GM21367 (cell line): ENCODE data around the gene SPATA31A5.
"Not testable (repeated sequence)": the region's sequence is repeated elsewhere in the genome, so short reads cannot be mapped to it uniquely, and the experiment has no call there.

Source experiments
- ATAC-seq: cut with Tn5 transposase; IDR thresholded peaks from one replicate; pipeline ENCODE4 v1.9.1; 2021; ENCODE audit not compliant: unreplicated experiment

SPATA31A5 gene

GRCh38 chr9:60914107-60914506, at the start of gene SPATA31A5:
Gene SPATA31A5, plus strand, starts transcription at chr9:60914407. Its CDS starts 29 bp downstream, at chr9:60914436.
- not testable (repeated sequence) for ATAC-seq

- not testable (repeated sequence) for ATAC-seq
Observed at GRCh38 chr9:60962990-60963350, 48.8 kb downstream of the SPATA31A5 start.

GRCh38 chr9:60966382-60966781, 52.2 kb downstream of the SPATA31A5 start:
- ATAC-seq: not testable (repeated sequence)
